ENCODE measurements around the gene DDB1. TPM values are rescaled to one million over a fixed set of nuclear protein-coding genes. Genes with fewer than 3 reads are reported as not detected.

DDB1 gene
- total RNA-seq, 1 donor = 335 TPM

DNA sequence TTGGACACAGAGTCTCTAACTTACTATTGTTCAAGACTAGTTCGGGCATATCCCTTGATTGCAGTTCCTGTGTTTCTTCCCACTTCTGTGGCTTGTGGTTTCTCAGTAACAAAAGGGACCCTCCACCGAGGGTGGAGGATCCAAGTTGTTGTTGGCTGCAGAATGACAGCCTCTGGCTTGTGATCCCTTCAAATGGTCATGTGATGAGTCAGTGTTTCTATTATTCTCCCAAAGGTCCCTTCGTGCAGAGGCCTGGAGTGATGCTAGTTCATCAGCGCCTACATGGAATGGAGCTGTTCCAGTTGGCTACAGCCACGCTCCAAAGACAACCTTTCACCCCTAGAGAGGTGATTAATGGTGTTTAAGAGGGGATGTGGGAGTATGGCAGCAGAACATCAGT lies 35.2 kb downstream of the DDB1 start:
- peak; percentile 76 for DNase-seq (ENCODE audit: low read depth)
- TF ChIP-seq, protein P1, sequence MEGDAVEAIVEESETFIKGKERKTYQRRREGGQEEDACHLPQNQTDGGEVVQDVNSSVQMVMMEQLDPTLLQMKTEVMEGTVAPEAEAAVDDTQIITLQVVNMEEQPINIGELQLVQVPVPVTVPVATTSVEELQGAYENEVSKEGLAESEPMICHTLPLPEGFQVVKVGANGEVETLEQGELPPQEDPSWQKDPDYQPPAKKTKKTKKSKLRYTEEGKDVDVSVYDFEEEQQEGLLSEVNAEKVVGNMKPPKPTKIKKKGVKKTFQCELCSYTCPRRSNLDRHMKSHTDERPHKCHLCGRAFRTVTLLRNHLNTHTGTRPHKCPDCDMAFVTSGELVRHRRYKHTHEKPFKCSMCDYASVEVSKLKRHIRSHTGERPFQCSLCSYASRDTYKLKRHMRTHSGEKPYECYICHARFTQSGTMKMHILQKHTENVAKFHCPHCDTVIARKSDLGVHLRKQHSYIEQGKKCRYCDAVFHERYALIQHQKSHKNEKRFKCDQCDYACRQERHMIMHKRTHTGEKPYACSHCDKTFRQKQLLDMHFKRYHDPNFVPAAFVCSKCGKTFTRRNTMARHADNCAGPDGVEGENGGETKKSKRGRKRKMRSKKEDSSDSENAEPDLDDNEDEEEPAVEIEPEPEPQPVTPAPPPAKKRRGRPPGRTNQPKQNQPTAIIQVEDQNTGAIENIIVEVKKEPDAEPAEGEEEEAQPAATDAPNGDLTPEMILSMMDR (IDR thresholded peaks at IDR 0.05; ENCODE audit: insufficient read depth, low read depth, low read length) = no peak

DNA sequence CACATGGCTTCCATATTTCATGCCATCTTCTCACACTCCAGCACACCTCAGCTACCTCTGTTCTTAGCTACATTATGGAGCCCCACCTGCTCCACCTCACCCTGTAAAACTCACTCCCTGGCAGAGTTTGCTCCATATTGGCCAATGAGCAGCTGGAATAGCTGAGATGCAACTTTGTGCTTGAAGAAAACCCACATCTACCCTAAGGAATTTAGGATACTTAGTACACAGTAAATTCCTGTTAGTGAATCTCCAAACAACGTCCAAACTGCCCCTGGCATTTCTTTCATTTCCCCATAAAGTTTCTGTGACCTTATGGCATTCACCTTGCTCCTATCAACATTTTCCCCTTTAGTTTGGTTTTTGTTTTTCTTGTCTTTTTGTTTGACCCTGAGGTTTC lies 35.6 kb downstream of the DDB1 start:
- TF ChIP-seq, protein P1 (IDR thresholded peaks at IDR 0.05; ENCODE audit: insufficient read depth, low read depth, low read length) = no peak
- DNase-seq (ENCODE audit: low read depth) = no peak
- H3K4me3 ChIP-seq (ENCODE audit: low read depth, low read length) = no peak overlapping the region

More for the DNA sequence above, 35.2 kb downstream of the DDB1 start:
- no peak overlapping the region for H3K4me3 ChIP-seq (ENCODE audit: low read depth, low read length)

DNA sequence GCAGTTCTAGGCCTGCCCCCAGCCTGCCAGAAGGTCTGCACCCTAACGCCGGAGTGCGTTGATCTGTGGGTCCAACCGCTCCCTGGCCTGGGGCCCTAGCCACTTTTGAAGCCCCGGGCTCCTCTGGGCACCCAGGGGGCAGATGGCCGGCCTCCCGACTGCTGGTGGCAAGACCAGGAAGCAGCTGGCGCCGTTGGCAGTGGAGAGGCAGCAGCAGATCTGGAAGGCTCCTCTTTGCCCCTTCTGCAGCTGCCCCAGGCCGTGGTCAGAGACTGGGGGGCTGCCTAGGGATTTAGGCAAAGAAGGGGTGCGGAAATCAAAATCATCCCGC lies 37.3 kb downstream of the DDB1 start:
- no peak for DNase-seq (ENCODE audit: low read depth)
- TF ChIP-seq, protein P1 (IDR thresholded peaks at IDR 0.05; ENCODE audit: insufficient read depth, low read depth, low read length) = no peak
- H3K4me3 ChIP-seq (ENCODE audit: low read depth, low read length) = peak overlapping the region; percentile 63

DNA sequence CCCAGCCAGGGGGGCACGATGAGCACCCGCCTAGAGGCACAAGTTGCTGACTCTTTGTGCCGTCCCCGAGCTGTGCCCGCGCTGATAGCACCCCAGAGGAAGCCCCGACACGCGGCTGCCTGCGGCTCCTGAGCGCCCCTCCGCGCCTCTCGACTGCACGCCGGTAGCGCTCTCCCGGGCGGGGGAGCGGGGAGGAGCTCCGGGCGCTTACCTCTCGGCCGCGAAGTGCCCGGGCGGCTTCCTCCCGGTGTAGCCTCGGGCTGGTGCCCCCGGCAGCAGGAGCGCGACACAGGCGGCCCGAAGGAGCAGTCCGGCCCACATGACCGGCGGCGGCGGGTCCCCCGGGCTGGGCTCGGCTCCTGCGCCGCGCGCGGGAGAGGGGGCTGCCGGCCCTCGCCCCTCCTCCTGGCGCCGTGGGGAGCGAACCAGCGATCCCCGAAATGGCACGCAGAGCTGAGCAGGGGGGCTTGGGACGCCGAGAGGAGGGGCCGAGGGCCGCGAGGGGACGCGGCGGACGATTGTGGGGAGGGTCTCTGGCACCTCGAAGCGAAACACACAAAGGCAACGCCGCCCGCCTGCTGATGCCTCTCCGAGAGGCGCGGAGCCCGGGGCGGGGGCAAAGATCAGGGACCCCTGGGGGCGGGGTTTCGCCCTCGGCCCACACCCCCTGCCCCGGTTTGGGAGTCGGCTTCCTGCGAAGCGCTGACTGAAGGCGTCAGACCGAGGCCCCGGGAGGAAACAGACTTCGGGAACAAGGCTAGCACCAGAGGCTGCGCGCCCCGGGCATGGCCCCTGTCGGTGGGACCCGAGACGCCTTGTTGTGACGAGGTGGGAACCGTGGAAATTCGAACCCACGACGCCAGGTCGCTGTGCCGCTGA lies 37.9 kb downstream of the DDB1 start, which contains the start of gene VWCE:
TSS of gene VWCE (minus strand) at position 600 of the 879 bp plus-strand sequence. CDS start at position 321, 279 bp downstream.
- peak; percentile 45 for DNase-seq (ENCODE audit: low read depth)
- peak within 1 kb of the TSS; percentile 63 for H3K4me3 ChIP-seq (ENCODE audit: low read depth, low read length)
- TF ChIP-seq, protein P1 (IDR thresholded peaks at IDR 0.05; ENCODE audit: insufficient read depth, low read depth, low read length) = peak; percentile 30

DNA sequence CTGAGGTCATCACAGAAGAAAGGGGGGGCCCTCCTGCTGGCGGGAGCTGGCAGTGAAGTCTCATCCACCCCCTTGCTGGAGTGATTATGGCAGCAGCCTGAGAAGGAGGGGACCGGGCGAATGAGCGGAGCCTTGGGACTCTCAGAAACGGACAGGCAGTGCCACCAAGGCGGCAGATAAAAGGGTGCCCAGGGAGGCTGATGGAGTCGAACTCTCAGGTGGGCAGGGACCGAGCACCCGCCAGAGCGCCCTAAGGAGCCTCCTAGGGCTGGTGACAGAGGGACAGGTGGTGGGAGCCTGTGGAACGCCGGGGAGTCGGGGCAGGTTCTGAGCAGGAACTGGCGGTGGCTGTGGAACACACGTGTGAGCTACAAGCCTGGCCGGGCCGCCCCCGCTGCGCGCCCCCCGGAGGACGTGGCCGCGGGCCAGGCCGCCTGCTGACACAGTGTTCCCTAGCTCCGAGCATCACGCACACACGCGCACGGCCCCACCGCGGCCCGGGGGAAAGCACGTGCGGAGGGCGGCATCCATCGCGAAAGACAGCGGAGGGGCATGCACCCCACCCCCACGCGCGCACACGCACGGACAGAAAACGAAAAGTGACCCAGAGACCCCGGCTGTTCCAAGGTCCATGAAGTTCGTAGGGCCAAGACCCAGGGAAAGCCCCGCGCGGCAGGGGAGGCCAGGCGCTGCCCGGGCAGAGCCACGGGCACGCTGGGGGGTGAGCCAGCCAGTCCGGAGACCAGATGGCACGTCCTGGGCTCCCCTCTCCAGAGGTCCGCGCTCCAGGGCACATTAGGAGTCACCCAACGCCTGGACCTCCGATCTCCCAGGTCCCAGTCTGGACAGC lies 38.8 kb downstream of the DDB1 start:
- DNase-seq (ENCODE audit: low read depth) = peak; percentile 40
- TF ChIP-seq, protein P1 (IDR thresholded peaks at IDR 0.05; ENCODE audit: insufficient read depth, low read depth, low read length) = no peak
- peak overlapping the region; percentile 63 for H3K4me3 ChIP-seq (ENCODE audit: low read depth, low read length)

DNA sequence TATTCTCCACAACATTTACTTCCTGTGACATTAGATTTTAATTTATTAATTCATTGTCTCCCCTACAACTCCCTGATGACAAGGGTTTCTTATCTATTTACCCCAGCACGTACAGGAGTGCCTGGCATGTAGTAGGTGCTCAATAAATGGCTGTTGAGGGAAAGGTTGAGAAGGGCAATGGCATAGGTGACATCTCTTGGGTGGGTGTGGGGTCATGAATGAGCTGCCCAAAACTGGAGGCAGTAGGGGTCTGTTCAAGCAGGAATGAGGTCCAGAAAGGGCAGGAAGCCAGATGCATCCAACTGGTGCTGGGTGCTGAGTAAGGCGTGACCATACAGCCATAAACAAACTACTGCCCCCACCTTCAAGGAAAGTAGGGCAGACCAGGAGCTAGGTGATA lies 40.5 kb downstream of the DDB1 start:
- TF ChIP-seq, protein P1 (IDR thresholded peaks at IDR 0.05; ENCODE audit: insufficient read depth, low read depth, low read length) = no peak
- no peak for DNase-seq (ENCODE audit: low read depth)
- no peak overlapping the region for H3K4me3 ChIP-seq (ENCODE audit: low read depth, low read length)

All from fibroblast of villous mesenchyme (primary cell).